Common myeloid progenitor, CD34-positive (primary cell): ENCODE data around the gene OR6N2.

Experiments
- CTCF ChIA-PET: fragments of 350-600 bp; sonication (Branson Sonifier 250); formaldehyde crosslinking; loops from one replicate; lab custom pipeline; 2021; ENCODE audit warnings: antibody characterized with exemption; lab: Charles Lee
- POLR2A ChIA-PET: fragments of 350-600 bp; sonication (Branson Sonifier 250); formaldehyde crosslinking; loops from one replicate; lab custom pipeline; 2021; ENCODE audit warnings: antibody characterized with exemption; lab: Charles Lee
- DNase-seq, 3 donors: peaks; one replicate each; pipeline versions ENCODE4 v3.0.0 to v3.0.0-alpha.2; 2013
- H3K27ac ChIP-seq, 2 experiments: 1 replicate in 1 of 2; 2 replicates in 1 of 2; pipeline ENCODE4 v1.7.0; 2013; ENCODE audit warnings: inconsistent platforms in 2 of 2, low read length in 2 of 2, mild to moderate bottlenecking in 2 of 2, low read depth in 1 of 2, moderate library complexity in 1 of 2; ENCODE audit not compliant: severe bottlenecking in 2 of 2, insufficient read depth in 1 of 2, poor library complexity in 1 of 2
- H3K27me3 ChIP-seq, 5 experiments: replicated peaks in 2 of 5; 1 replicate in 3 of 5; 2 replicates in 2 of 5; pipeline versions ENCODE4 v1.6.1 to v1.7.0; 2013; ENCODE audit warnings: low read length in 4 of 5, mild to moderate bottlenecking in 2 of 5, moderate library complexity in 2 of 5, inconsistent platforms in 1 of 5; ENCODE audit not compliant: insufficient read depth in 5 of 5, control insufficient read depth in 4 of 5
- H3K36me3 ChIP-seq, 4 experiments: 1 replicate in 2 of 4; 2 replicates in 2 of 4; pipeline versions ENCODE4 v1.6.1 to v1.7.0; 2013; ENCODE audit warnings: low read length in 3 of 4, control low read depth in 1 of 4, mild to moderate bottlenecking in 1 of 4; ENCODE audit not compliant: control insufficient read depth in 4 of 4, insufficient read depth in 4 of 4
- H3K4me1 ChIP-seq, 4 experiments: 1 replicate in 3 of 4; 2 replicates in 1 of 4; pipeline versions ENCODE4 v1.6.1 to v1.7.1; 2013; ENCODE audit warnings: low read length in 3 of 4, mild to moderate bottlenecking in 3 of 4, control low read depth in 1 of 4, inconsistent platforms in 1 of 4, moderate library complexity in 1 of 4; ENCODE audit not compliant: control insufficient read depth in 4 of 4, insufficient read depth in 4 of 4; ENCODE audit errors: control extremely low read depth in 1 of 4
- H3K4me3 ChIP-seq, 7 experiments: 1 replicate in 4 of 7; 2 replicates in 3 of 7; pipeline versions ENCODE4 v1.5.1 to v1.7.0; 2013; ENCODE audit warnings: mild to moderate bottlenecking in 7 of 7, low read length in 6 of 7, moderate library complexity in 6 of 7, inconsistent platforms in 2 of 7, low read depth in 2 of 7, control low read depth in 1 of 7; ENCODE audit not compliant: insufficient read depth in 4 of 7, control insufficient read depth in 1 of 7; ENCODE audit errors: extremely low read depth in 1 of 7
- H3K9me3 ChIP-seq, 5 experiments: 1 replicate in 4 of 5; 2 replicates in 1 of 5; pipeline versions ENCODE4 v1.6.1 to v1.7.1; 2013; ENCODE audit warnings: low read length in 4 of 5, mild to moderate bottlenecking in 2 of 5, inconsistent platforms in 1 of 5, low read depth in 1 of 5, moderate library complexity in 1 of 5; ENCODE audit not compliant: control insufficient read depth in 4 of 5, insufficient read depth in 2 of 5; ENCODE audit errors: control extremely low read depth in 1 of 5
- WGBS: methylation state at CpG from one replicate; pipeline ENCODE4 v1.1.5; 2013; ENCODE audit not compliant: insufficient coverage; 5-methylcytosine and 5-hydroxymethylcytosine counted together

OR6N2 gene

DNA sequence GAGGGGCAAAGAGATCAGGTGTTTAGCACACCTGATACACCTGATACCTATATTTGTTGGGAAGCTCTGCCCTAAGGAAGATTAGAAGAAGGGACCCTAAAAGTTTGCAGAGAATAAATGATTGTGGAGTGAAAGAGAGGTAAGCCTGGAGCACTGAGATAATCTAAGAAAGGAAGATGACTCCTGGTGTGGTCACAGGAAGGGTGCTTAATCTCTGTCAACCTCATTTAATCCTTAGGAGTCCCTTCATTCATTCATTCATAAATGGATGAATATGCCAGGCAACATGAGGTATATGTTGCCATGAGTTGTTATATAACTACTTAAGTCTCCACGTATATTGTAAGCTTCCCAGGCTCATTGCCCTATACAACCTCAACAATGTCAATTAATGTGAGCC lies 34.0 kb upstream of the OR6N2 start:
- Histone ChIP-seq H3K4me1 (peaks cover 24 to 27% (median 25%) of the 10 kb centered on the region in 4 experiments), H3K27me3 (no peaks in the 10 kb centered on the region), H3K27ac (no peak overlapping the region), H3K9me3 (no peaks in the 10 kb centered on the region), H3K4me3 (no peak overlapping the region), H3K36me3 (no peaks in the 10 kb centered on the region)
- POLR2A ChIA-PET: no interaction called here
- WGBS: no CpG with 5 or more reads among the region's 1 CpG
- CTCF ChIA-PET: no interaction called here
- DNase-seq: no peak

DNA sequence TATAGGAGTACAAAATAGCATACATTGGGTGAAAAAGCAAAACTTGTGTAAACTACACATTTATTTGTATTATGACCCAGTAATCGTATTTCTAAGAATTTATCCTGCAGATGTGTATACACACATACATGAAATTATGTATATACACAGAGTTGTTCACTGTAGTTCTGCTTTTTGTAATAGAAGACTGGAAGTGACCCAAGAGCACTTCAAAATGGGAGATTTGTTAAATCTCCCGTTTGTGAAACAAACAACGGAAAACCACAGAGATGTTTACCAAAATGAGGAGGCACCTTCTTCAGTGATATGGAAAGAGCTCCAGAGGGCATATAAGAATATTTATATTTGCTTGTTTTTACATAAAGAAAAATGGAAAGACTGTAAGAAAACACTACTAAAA lies 32.2 kb upstream of the OR6N2 start:
- Histone ChIP-seq H3K27ac (no peak overlapping the region), H3K36me3 (no peaks in the 10 kb centered on the region), H3K4me3 (peak overlapping the region in 1 of 7 experiments; percentile 18), H3K27me3 (no peaks in the 10 kb centered on the region), H3K4me1 (peaks cover 9 to 19% (median 14%) of the 10 kb centered on the region in 4 experiments), H3K9me3 (no peaks in the 10 kb centered on the region)
- WGBS: 0% methylated on average over 1 of the region's 3 CpGs
- CTCF ChIA-PET: no interaction called here
- DNase-seq: peak in 2 of 3 donors; percentile 35 to 52
- POLR2A ChIA-PET: no interaction called here

DNA sequence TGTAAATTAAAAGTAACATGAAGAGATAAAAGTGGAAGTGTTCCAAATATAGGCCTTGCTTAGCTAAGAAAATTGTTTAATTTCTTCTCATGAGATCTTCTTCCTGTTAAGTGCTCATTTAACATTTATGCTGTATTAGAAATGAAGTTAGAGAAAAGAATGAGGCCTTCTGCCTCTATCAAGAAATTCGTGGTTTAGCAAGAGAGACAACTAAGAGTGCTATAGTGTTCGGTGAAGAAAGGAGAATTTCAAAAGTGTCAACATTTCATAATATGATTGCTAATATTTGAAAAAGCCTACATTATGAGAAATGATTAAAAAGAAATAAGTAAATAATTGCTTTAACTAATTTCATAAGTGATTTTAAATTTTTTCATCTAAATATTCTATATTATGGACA lies 31.3 kb upstream of the OR6N2 start:
- no peak for DNase-seq
- H3K4me3 ChIP-seq: no peak overlapping the region
- no peak overlapping the region for H3K27ac ChIP-seq
- POLR2A ChIA-PET: no interaction called here
- H3K36me3 ChIP-seq: no peaks in the 10 kb centered on the region
- CTCF ChIA-PET: no interaction called here
- WGBS: no CpG with 5 or more reads among the region's 2 CpGs
- H3K9me3 ChIP-seq: no peaks in the 10 kb centered on the region
- H3K4me1 ChIP-seq: peaks cover 7 to 15% (median 10%) of the 10 kb centered on the region in 4 experiments
- H3K27me3 ChIP-seq: no peaks in the 10 kb centered on the region

DNA sequence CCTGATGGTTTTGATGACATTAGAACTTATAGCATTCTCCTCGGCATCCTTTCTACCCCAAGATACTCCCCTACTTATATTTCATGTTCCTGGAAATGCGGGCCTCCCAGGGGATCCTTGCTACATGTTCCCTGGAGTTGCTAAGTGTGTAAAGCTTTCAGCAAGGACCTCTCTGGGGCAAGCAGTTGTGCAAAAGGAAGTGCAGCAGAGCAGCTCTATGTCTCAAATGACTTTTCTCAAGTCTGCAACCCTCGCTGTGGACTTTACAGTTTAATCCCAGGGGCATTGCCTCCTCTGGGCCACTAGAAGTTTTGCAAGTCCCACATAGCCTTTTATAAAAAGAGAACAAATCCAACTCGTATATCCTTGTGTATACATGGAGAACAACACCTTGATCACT lies 29.3 kb upstream of the OR6N2 start:
- no peaks in the 10 kb centered on the region for H3K36me3 ChIP-seq
- ChIA-PET CTCF (interaction anchor here (2.0 kb wide), 1 partner anchor 9 kb away, joined by 8 read pairs; no protein-coding TSS in a partner anchor), POLR2A (no interaction called here)
- WGBS: 89% methylated on average over 3 of the region's 4 CpGs
- no peaks in the 10 kb centered on the region for H3K27me3 ChIP-seq
- no peak for DNase-seq
- H3K9me3 ChIP-seq: no peaks in the 10 kb centered on the region
- no peak overlapping the region for H3K27ac ChIP-seq
- H3K4me3 ChIP-seq: peak overlapping the region in 1 of 7 experiments; percentile 23
- H3K4me1 ChIP-seq: peaks cover 7 to 15% (median 9%) of the 10 kb centered on the region in 4 experiments

DNA sequence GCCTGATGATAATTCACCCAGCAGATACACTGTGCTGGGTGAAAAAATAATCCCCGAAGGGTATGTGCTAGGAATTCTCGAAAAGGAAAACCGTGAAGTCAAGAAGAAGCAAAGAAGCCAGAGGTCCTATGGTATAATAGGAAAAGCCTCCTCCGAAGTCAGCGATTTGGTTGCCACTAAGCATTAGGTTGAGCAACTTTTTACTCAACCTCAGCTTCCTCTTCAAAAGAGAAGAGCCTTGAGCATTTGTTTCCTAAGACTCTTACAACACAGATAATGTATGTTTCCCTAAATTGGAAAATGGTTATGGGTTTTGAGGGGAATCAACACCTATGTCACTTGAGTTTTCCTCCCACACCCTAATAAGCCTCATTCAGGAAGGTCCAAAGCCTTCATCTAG lies 28.9 kb upstream of the OR6N2 start:
- no peaks in the 10 kb centered on the region for H3K27me3 ChIP-seq
- POLR2A ChIA-PET: no interaction called here
- CTCF ChIA-PET: interaction anchor here (2.0 kb wide), 1 partner anchor 9 kb away, joined by 8 read pairs; no protein-coding TSS in a partner anchor
- peak in 2 of 3 donors; percentile 45 to 51 for DNase-seq
- no peak overlapping the region for H3K27ac ChIP-seq
- peaks cover 7 to 15% (median 9%) of the 10 kb centered on the region in 4 experiments for H3K4me1 ChIP-seq
- 88% methylated on average over 4 of the region's 5 CpGs for WGBS
- H3K4me3 ChIP-seq: peak overlapping the region in 1 of 7 experiments; percentile 23
- H3K36me3 ChIP-seq: no peaks in the 10 kb centered on the region
- no peaks in the 10 kb centered on the region for H3K9me3 ChIP-seq

DNA sequence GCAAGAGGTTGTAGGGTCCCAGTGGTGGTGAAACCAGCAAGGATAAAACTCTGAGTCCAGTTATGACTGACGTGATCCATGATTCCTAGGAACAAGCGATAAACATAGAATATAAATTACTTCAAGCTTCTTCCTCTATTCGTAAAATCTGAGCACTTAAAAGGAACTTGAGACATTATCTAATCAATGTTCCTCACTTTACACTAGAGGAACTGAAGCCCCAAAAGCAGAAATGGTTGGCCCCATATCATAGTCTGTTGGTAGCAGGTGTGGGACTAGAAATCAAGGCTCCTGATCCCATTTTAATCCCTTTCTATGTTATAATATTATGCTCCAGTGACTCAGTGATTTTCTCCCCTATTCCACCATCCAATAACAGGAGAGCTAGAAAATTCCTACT lies 28.3 kb upstream of the OR6N2 start:
- H3K27me3 ChIP-seq: no peaks in the 10 kb centered on the region
- H3K27ac ChIP-seq: no peak overlapping the region
- H3K9me3 ChIP-seq: no peaks in the 10 kb centered on the region
- H3K36me3 ChIP-seq: no peaks in the 10 kb centered on the region
- DNase-seq: peak in 2 of 3 donors; percentile 23 to 36
- CTCF ChIA-PET: interaction anchor here (2.0 kb wide), 1 partner anchor 10 kb away, joined by 8 read pairs; no protein-coding TSS in a partner anchor
- 93% methylated on average over 3 of the region's 3 CpGs for WGBS
- POLR2A ChIA-PET: no interaction called here
- peaks cover 7 to 15% (median 9%) of the 10 kb centered on the region in 4 experiments for H3K4me1 ChIP-seq
- no peak overlapping the region for H3K4me3 ChIP-seq

DNA sequence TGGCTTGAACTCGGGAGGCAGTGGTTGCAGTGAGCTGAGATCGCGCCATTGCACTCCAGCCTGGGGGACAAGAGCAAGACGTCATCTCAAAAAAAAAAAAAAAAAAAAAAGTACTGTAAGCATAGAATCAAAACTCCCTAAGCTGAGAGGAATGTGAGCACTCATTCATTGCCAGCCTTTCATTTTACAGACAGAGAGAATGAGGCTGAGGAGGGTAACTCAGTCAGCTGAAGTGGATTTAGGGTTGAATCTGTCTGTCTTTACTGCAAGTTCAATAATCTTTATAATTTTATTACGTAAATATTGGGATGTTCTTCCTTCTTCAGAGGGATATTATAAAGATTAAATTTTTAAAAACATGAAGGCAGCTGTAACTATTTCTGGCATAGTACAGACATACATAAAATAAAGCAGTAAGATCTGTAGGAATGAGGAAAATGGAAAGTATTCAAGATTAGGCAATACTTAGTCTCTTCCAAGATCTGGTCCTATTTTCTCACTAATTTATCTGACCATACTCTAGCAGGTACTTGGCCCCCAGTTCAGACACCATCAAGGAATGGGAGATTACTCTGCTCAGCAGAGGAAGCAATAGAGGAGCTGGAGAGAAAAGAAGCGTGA lies 26.0 kb upstream of the OR6N2 start:
- WGBS: 100% methylated on average over 2 of the region's 6 CpGs
- Histone ChIP-seq H3K36me3 (no peaks in the 10 kb centered on the region), H3K4me1 (peaks cover 0 to 18% (median 5%) of the 10 kb centered on the region in 4 experiments), H3K9me3 (no peaks in the 10 kb centered on the region), H3K27ac (no peak overlapping the region), H3K27me3 (no peaks in the 10 kb centered on the region), H3K4me3 (no peak overlapping the region)
- POLR2A ChIA-PET: interaction anchor here (0.7 kb wide), 1 partner anchor 52 kb away, joined by 6 read pairs; no protein-coding TSS in a partner anchor
- CTCF ChIA-PET: no interaction called here
- DNase-seq: no peak
